ENCODE results near the gene CXXC5.

Gene CXXC5

DNA sequence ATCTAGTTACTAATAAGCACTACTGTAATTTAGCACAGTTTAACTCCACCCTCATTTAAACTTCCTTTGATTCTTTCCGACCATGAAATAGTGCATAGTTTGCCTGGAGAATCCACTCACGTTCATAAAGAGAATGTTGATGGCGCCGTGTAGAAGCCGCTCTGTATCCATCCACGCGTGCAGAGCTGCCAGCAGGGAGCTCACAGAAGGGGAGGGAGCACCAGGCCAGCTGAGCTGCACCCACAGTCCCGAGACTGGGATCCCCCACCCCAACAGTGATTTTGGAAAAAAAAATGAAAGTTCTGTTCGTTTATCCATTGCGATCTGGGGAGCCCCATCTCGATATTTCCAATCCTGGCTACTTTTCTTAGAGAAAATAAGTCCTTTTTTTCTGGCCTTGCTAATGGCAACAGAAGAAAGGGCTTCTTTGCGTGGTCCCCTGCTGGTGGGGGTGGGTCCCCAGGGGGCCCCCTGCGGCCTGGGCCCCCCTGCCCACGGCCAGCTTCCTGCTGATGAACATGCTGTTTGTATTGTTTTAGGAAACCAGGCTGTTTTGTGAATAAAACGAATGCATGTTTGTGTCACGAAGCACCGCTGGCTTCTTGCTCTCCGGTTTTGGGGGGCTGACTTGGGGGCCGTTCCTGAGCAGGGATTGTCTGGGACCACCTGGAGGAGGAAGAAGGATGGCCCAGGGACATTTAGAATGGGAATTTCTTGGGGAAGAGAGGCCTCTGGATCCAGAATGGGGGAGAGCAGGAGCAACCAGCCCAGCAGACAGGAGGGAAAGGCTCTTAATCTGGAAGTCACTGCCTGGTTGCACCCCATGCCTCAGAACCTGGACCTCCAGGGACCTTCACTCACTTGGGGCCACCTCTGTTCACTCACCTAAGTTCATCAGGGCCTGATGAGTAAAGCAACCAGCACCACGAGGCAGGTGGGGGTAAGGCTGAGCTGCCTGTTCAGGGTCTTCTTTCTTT is 35.4 kb downstream of the CXXC5 start:
- Histone ChIP-seq H3K9me3 (ENCODE audit: control insufficient read depth, low read length) (no peaks in the 10 kb centered on the region), H3K36me3 (ENCODE audit: control insufficient read depth, insufficient read depth, low read length) (no peaks in the 10 kb centered on the region), H3K27me3 (ENCODE audit: control insufficient read depth, insufficient read depth, low read length, poor library complexity, severe bottlenecking) (no peaks in the 10 kb centered on the region), H3K4me1 (ENCODE audit: control insufficient read depth, insufficient read depth, low read length) (peaks cover 68% of the 10 kb centered on the region), H3K4me3 (ENCODE audit: insufficient read depth, low read depth, low read length) (no peak overlapping the region), H3K27ac (ENCODE audit: insufficient read depth, low read depth, low read length, poor library complexity, severe bottlenecking) (no peak overlapping the region)
- WGBS, 2 experiments, result 40 to 41% methylated on average over 20 of the region's 20 CpGs

DNA sequence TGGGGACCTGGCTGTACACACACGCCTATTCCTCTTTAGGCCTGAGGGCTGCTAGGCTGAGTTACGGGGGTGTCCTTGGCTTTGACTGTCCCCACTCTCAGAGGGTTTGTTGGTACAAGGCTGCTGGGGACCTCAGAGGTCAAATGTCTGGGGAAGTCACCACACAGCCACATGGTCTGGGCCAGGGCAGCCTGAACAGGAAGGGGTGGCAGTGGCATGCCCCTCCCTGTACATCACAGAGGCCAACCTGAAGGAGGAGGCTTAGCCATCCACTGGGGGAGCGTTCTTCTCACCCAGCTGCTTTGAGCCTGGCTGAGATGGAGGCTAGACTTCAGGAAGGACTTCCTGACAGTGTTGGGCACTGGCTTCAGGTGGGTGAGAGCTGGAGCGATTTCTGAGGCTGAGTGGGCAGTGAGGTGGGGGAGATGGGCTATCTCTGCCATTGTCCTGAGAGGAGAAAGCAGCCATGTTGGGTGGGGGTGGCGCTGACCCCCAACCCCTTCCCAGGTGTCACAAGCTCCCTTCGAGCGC is 36.3 kb downstream of the CXXC5 start:
- Histone ChIP-seq H3K36me3 (ENCODE audit: control insufficient read depth, insufficient read depth, low read length) (no peaks in the 10 kb centered on the region), H3K4me1 (ENCODE audit: control insufficient read depth, insufficient read depth, low read length) (peaks cover 76% of the 10 kb centered on the region), H3K27ac (ENCODE audit: insufficient read depth, low read depth, low read length, poor library complexity, severe bottlenecking) (no peak overlapping the region), H3K4me3 (ENCODE audit: insufficient read depth, low read depth, low read length) (no peak overlapping the region), H3K27me3 (ENCODE audit: control insufficient read depth, insufficient read depth, low read length, poor library complexity, severe bottlenecking) (no peaks in the 10 kb centered on the region), H3K9me3 (ENCODE audit: control insufficient read depth, low read length) (no peaks in the 10 kb centered on the region)
- WGBS, 2 experiments, result 69 to 75% methylated on average over 7 of the region's 7 CpGs

DNA sequence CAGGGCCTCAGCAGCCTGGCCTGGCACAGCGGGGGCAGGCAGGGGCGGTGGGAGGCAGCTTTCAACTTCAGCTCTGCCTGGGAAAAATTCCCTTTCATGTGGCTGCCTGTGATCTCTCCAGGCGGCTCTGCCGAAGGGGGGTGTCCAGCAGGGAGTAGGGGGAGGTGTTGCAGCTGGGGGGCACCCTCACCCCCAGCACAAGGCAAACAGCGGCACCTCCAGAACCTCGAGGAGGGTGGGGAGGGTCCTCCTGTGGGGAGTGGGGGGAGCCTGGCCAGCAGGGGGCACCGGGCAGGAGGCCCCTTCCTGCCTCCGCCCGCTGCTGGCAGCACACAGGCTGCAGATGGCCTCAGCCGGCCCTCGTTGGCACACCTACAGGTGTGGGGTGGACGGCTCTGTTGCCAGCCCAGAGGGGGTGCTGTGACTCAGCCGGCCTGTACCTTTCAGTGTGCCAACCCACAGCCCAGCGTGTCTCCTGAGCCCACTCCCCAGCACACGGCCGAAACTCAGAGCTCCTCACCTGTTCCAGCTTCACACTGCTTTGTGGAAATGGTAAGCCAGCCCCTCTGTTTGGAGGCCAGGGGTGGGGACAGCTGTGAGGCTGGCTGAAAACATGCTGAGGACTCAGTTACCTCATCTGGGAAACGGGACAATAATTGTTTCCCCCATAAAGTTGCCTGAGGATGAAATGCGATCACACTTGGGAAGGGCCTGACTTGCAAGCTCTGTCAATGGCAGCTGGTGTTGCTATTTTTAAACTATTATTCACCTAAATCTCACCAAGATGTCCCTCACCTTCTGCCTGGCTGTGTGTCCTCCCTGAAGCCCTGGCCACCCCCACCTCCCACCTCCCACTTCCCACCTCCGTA is 37.0 kb downstream of the CXXC5 start:
- H3K4me1 ChIP-seq (ENCODE audit: control insufficient read depth, insufficient read depth, low read length), result peaks cover 83% of the 10 kb centered on the region
- no peaks in the 10 kb centered on the region for H3K36me3 ChIP-seq (ENCODE audit: control insufficient read depth, insufficient read depth, low read length)

DNA sequence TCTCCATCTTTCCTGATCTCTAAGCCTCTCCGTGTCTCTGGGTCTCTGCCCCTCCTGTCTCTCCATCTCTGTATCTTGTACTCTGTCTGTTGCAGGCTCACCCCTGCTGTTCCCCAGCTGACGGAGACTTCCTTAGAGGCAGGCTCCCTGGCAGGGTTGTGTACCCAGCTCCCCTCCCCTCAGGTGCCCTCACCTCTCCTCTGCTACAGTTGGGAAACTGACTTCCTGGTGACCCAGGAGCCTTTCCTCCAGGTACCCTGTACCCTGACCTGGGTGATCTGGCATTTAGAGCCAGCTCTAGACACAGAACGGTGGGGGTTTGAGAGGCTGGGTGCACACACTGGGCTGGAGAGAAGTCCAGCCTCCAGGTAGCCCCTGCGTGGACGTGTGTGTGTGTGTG is 37.7 kb downstream of the CXXC5 start:
- Histone ChIP-seq H3K27me3 (ENCODE audit: control insufficient read depth, insufficient read depth, low read length, poor library complexity, severe bottlenecking) (no peaks in the 10 kb centered on the region), H3K4me3 (ENCODE audit: insufficient read depth, low read depth, low read length) (no peak overlapping the region), H3K36me3 (ENCODE audit: control insufficient read depth, insufficient read depth, low read length) (no peaks in the 10 kb centered on the region), H3K4me1 (ENCODE audit: control insufficient read depth, insufficient read depth, low read length) (peaks cover 91% of the 10 kb centered on the region), H3K9me3 (ENCODE audit: control insufficient read depth, low read length) (no peaks in the 10 kb centered on the region), H3K27ac (ENCODE audit: insufficient read depth, low read depth, low read length, poor library complexity, severe bottlenecking) (no peak overlapping the region)
- WGBS, 2 experiments, result 75 to 79% methylated on average over 5 of the region's 5 CpGs

More for the DNA sequence above, 37.0 kb downstream of the CXXC5 start:
- H3K27me3 ChIP-seq (ENCODE audit: control insufficient read depth, insufficient read depth, low read length, poor library complexity, severe bottlenecking), result no peaks in the 10 kb centered on the region
- no peak overlapping the region for H3K4me3 ChIP-seq (ENCODE audit: insufficient read depth, low read depth, low read length)
- no peak overlapping the region for H3K27ac ChIP-seq (ENCODE audit: insufficient read depth, low read depth, low read length, poor library complexity, severe bottlenecking)
- H3K9me3 ChIP-seq (ENCODE audit: control insufficient read depth, low read length), result no peaks in the 10 kb centered on the region
- WGBS, 2 experiments, result 58 to 65% methylated on average over 19 of the region's 19 CpGs

DNA sequence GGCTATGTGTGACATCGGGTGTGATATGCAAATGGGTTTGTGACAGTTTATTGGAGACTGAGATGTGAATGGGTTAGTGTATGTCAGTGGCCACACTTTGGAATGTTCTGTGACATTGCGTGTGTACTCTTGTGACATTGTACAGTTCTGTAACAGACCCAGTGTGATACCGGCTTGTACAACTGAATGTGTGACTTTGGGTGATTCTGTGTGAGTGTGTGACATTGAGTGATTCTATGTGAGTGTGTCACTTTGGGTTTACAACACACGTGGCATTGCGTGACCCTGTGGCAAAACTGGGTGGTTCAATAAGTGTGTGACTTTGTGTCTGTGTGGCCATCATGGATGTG is 38.2 kb downstream of the CXXC5 start:
- Histone ChIP-seq H3K27me3 (ENCODE audit: control insufficient read depth, insufficient read depth, low read length, poor library complexity, severe bottlenecking) (no peaks in the 10 kb centered on the region), H3K36me3 (ENCODE audit: control insufficient read depth, insufficient read depth, low read length) (no peaks in the 10 kb centered on the region), H3K4me3 (ENCODE audit: insufficient read depth, low read depth, low read length) (no peak overlapping the region), H3K4me1 (ENCODE audit: control insufficient read depth, insufficient read depth, low read length) (peaks cover 96% of the 10 kb centered on the region), H3K27ac (ENCODE audit: insufficient read depth, low read depth, low read length, poor library complexity, severe bottlenecking) (no peak overlapping the region), H3K9me3 (ENCODE audit: control insufficient read depth, low read length) (no peaks in the 10 kb centered on the region)
- WGBS, 2 experiments, result 91 to 92% methylated on average over 5 of the region's 5 CpGs

DNA sequence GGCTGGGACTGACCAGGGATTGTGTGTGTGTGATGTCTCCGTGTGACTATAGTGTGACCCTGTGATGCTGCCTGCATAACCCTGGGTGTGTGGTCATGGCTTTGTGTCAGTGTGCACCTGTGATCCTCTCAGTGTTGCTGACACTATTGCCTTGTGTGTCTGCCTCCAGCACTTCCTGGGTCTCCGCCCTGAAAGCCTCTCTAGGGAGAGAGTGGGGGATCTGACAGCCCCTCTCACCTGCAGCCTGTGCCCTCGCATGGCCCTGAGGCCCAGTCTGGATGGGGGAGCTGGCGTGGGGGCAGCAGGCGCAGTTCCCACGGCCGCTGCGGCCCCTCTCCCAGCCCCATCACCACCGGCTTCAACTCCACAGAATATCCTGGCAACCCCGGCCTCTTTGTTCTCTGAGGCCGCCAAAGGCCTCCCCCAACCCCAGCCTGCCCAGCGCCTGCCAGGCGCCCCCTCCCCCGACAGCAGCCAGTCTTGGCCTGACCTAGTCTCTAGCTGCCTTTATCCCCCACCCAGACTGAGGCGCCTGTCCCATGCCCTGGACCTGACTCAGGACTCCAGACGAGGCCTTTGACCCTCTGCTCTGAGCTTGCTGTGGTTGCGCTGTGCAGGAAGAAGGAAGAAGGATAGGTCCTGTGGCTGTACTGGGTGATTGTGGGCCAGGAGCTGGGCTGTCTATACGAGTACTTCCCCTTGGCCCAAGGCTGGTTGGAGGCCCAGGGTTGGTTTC is 38.7 kb downstream of the CXXC5 start:
- Histone ChIP-seq H3K27ac (ENCODE audit: insufficient read depth, low read depth, low read length, poor library complexity, severe bottlenecking) (peak overlapping the region; percentile 60), H3K36me3 (ENCODE audit: control insufficient read depth, insufficient read depth, low read length) (no peaks in the 10 kb centered on the region), H3K4me3 (ENCODE audit: insufficient read depth, low read depth, low read length) (no peak overlapping the region), H3K4me1 (ENCODE audit: control insufficient read depth, insufficient read depth, low read length) (peaks cover 95% of the 10 kb centered on the region), H3K9me3 (ENCODE audit: control insufficient read depth, low read length) (no peaks in the 10 kb centered on the region), H3K27me3 (ENCODE audit: control insufficient read depth, insufficient read depth, low read length, poor library complexity, severe bottlenecking) (no peaks in the 10 kb centered on the region)
- WGBS, 2 experiments, result 61 to 68% methylated on average over 18 of the region's 18 CpGs

DNA sequence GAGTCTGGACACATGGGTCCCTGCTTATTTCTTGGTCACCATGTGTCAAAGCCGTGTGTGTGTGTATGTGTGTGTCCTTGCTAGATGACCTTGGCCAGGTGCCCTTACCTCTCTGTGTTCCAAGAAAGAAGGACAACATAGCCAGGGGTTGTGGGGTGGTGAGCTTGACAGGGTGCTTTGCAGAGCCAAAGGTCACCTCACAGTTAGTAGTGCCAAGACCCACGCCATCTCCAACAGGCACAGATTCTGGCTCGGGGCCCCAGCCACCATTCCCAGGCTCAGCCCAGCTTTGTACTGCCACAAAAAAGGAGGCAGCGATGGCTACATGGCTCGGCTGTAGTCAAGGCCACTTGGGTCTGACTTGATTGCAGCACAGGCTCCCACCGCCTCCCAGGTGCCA is 39.5 kb downstream of the CXXC5 start:
- WGBS, 2 experiments, result 91 to 93% methylated on average over 6 of the region's 6 CpGs
- peaks cover 94% of the 10 kb centered on the region for H3K4me1 ChIP-seq (ENCODE audit: control insufficient read depth, insufficient read depth, low read length)
- H3K4me3 ChIP-seq (ENCODE audit: insufficient read depth, low read depth, low read length), result no peak overlapping the region
- no peaks in the 10 kb centered on the region for H3K9me3 ChIP-seq (ENCODE audit: control insufficient read depth, low read length)
- H3K36me3 ChIP-seq (ENCODE audit: control insufficient read depth, insufficient read depth, low read length), result no peaks in the 10 kb centered on the region
- H3K27ac ChIP-seq (ENCODE audit: insufficient read depth, low read depth, low read length, poor library complexity, severe bottlenecking), result no peak overlapping the region
- no peaks in the 10 kb centered on the region for H3K27me3 ChIP-seq (ENCODE audit: control insufficient read depth, insufficient read depth, low read length, poor library complexity, severe bottlenecking)

DNA sequence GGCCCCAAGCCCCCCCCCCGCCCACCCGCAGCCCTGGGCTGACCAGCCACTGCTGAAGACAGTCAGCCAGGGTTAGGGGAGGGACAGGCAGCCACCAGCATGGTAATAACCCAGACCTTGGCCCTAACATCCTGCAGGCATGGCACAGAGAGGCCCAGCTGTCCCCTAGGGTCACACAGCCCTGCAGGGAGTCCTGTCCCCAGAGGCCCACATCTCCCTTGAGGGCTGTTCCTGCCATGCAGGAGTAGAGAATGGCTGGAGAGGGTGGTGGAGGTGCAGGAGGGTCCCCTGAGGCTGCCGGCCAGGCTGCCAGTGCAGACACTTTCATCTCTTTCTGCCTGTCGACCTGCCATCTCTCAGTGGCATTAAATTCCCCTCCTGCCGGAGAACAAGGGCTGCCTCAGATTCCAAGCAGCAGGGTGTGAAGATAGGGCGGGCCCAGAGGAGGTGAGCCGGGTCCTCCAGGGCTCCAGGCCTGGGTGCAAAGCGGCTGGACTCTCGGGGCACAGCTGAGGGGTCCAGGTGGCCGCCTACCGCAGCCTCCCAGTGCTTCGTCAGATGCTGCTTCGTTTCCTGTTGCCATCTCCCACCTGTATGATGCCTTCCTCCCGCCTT is 40.0 kb downstream of the CXXC5 start:
- no peak overlapping the region for H3K27ac ChIP-seq (ENCODE audit: insufficient read depth, low read depth, low read length, poor library complexity, severe bottlenecking)
- no peaks in the 10 kb centered on the region for H3K36me3 ChIP-seq (ENCODE audit: control insufficient read depth, insufficient read depth, low read length)
- no peaks in the 10 kb centered on the region for H3K27me3 ChIP-seq (ENCODE audit: control insufficient read depth, insufficient read depth, low read length, poor library complexity, severe bottlenecking)
- H3K4me1 ChIP-seq (ENCODE audit: control insufficient read depth, insufficient read depth, low read length), result peaks cover 94% of the 10 kb centered on the region
- no peaks in the 10 kb centered on the region for H3K9me3 ChIP-seq (ENCODE audit: control insufficient read depth, low read length)
- 57 to 61% methylated on average over 14 of the region's 14 CpGs for WGBS, 2 experiments
- no peak overlapping the region for H3K4me3 ChIP-seq (ENCODE audit: insufficient read depth, low read depth, low read length)

DNA sequence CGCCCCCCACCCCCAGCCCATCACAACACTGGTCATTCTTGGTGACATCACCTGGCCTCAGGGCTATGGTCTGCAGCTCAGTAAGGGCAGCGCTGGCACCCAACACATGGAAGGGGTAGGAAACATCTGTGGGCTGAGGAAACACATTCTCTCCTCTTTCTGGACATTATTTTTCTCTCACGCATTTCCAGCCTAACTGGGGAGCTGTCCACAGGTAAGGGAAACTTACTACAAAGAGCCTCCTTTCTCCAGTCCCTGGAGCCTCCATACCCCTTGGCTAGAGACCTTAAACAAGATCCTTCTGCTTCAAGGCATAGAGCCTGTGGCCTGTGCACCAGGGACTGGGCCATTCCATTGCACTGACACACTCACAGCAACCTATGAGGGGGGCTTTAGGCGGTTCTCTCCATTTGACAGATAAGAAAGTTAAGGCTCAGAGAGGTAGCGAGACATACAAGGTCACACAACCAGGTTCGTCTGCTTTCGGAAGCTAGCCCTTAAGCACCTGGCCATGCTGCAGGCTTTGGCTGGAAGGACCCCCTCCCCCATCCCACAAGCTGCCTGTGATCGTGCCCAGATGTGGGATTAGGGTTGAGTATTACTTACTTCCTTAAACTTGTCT is 40.7 kb downstream of the CXXC5 start:
- Histone ChIP-seq H3K27ac (ENCODE audit: insufficient read depth, low read depth, low read length, poor library complexity, severe bottlenecking) (no peak overlapping the region), H3K27me3 (ENCODE audit: control insufficient read depth, insufficient read depth, low read length, poor library complexity, severe bottlenecking) (no peaks in the 10 kb centered on the region), H3K36me3 (ENCODE audit: control insufficient read depth, insufficient read depth, low read length) (no peaks in the 10 kb centered on the region), H3K9me3 (ENCODE audit: control insufficient read depth, low read length) (no peaks in the 10 kb centered on the region), H3K4me3 (ENCODE audit: insufficient read depth, low read depth, low read length) (no peak overlapping the region), H3K4me1 (ENCODE audit: control insufficient read depth, insufficient read depth, low read length) (peaks cover 94% of the 10 kb centered on the region)
- WGBS, 2 experiments, result 68 to 76% methylated on average over 7 of the region's 8 CpGs
